Measurements from ENCODE around the gene OR10H3. TPM values are rescaled to one million over a fixed set of nuclear protein-coding genes. Genes with fewer than 3 reads are reported as not detected.

OR10H3 gene
- total RNA-seq (not detected), polyA plus RNA-seq (not detected)

- POLR2A ChIA-PET = no interaction called here
These were observed at the start of gene OR10H3 for GRCh38 chr19:15737722-15738121. Gene OR10H3, plus strand, starts transcription at chr19:15737985. Its CDS starts 3,408 bp downstream, at chr19:15741393.

GRCh38 chr19:15696654-15697194, 41.1 kb upstream of the OR10H3 start:
- Mint-ChIP-seq H3K9me3 (peaks cover 0 to 5% (median 0%) of the 10 kb centered on the region in 5 donors), H3K4me1 (no peaks in the 10 kb centered on the region), H3K4me3 (no peak overlapping the region), H3K36me3 (peaks cover 0 to 1% (median 0%) of the 10 kb centered on the region in 3 donors), H3K27me3 (peaks cover 15 to 35% of the 10 kb centered on the region in 2 donors), H3K27ac (no peak overlapping the region)
- Histone ChIP-seq H3K27ac (ENCODE audit: low read depth, low read length) (no peak overlapping the region), H3K36me3 (ENCODE audit: insufficient read depth, low read length) (no peaks in the 10 kb centered on the region), H3K4me3 (ENCODE audit: low read length) (no peak overlapping the region), H3K27me3 (ENCODE audit: insufficient read depth, low read length, poor library complexity, severe bottlenecking) (peaks cover 3% of the 10 kb centered on the region), H3K9me3 (ENCODE audit: low read length) (no peaks in the 10 kb centered on the region), H3K4me1 (ENCODE audit: insufficient read depth, low read length) (no peaks in the 10 kb centered on the region)
- ChIA-PET CTCF (no interaction called here), POLR2A (no interaction called here)
- DNase-seq = no peak

More at GRCh38 chr19:15737722-15738121, at the start of gene OR10H3:
- Histone ChIP-seq H3K27ac (ENCODE audit: low read depth, low read length) (no peak within 1 kb of the TSS), H3K36me3 (ENCODE audit: insufficient read depth, low read length) (no peaks in the 10 kb centered on the region), H3K4me1 (ENCODE audit: insufficient read depth, low read length) (no peaks in the 10 kb centered on the region), H3K9me3 (ENCODE audit: low read length) (no peaks in the 10 kb centered on the region), H3K27me3 (ENCODE audit: insufficient read depth, low read length, poor library complexity, severe bottlenecking) (peaks cover 3% of the 10 kb centered on the region), H3K4me3 (ENCODE audit: low read length) (no peak within 1 kb of the TSS)
- CTCF ChIA-PET = no interaction called here
- no peak for DNase-seq
- Mint-ChIP-seq H3K4me3 (no peak within 1 kb of the TSS), H3K9me3 (peaks cover 0 to 18% (median 10%) of the 10 kb centered on the region in 5 donors), H3K27me3 (peaks cover 11 to 27% of the 10 kb centered on the region in 2 donors), H3K4me1 (peaks cover 0 to 2% (median 0%) of the 10 kb centered on the region in 3 donors), H3K27ac (no peak within 1 kb of the TSS), H3K36me3 (peaks cover 0 to 8% (median 4%) of the 10 kb centered on the region in 3 donors)

- Mint-ChIP-seq H3K27ac (no peak overlapping the region), H3K4me3 (no peak overlapping the region), H3K9me3 (peaks cover 0 to 7% (median 6%) of the 10 kb centered on the region in 5 donors), H3K27me3 (peaks cover 15 to 52% of the 10 kb centered on the region in 2 donors), H3K36me3 (peaks cover 0 to 1% (median 0%) of the 10 kb centered on the region in 3 donors), H3K4me1 (peaks cover 0 to 4% (median 1%) of the 10 kb centered on the region in 3 donors)
- no peaks in the 10 kb centered on the region for H3K27me3 ChIP-seq (ENCODE audit: insufficient read depth, low read length, poor library complexity, severe bottlenecking)
- DNase-seq = no peak
- no peaks in the 10 kb centered on the region for H3K4me1 ChIP-seq (ENCODE audit: insufficient read depth, low read length)
- H3K9me3 ChIP-seq (ENCODE audit: low read length) = no peaks in the 10 kb centered on the region
- ChIA-PET CTCF (no interaction called here), POLR2A (no interaction called here)
- no peaks in the 10 kb centered on the region for H3K36me3 ChIP-seq (ENCODE audit: insufficient read depth, low read length)
- no peak overlapping the region for H3K27ac ChIP-seq (ENCODE audit: low read depth, low read length)
- H3K4me3 ChIP-seq (ENCODE audit: low read length) = no peak overlapping the region
These were observed 35.8 kb upstream of the OR10H3 start for GRCh38 chr19:15701757-15702533.

GRCh38 chr19:15702534-15702930, 35.3 kb upstream of the OR10H3 start:
- H3K4me3 Mint-ChIP-seq = no peak overlapping the region

GRCh38 chr19:15714638-15715037, 23.1 kb upstream of the OR10H3 start:
- peaks cover 0 to 2% (median 0%) of the 10 kb centered on the region in 5 donors for H3K9me3 Mint-ChIP-seq
- POLR2A ChIA-PET = no interaction called here

More at GRCh38 chr19:15702534-15702930, 35.3 kb upstream of the OR10H3 start:
- Histone ChIP-seq H3K36me3 (ENCODE audit: insufficient read depth, low read length) (no peaks in the 10 kb centered on the region), H3K27me3 (ENCODE audit: insufficient read depth, low read length, poor library complexity, severe bottlenecking) (no peaks in the 10 kb centered on the region), H3K9me3 (ENCODE audit: low read length) (no peaks in the 10 kb centered on the region), H3K4me1 (ENCODE audit: insufficient read depth, low read length) (no peaks in the 10 kb centered on the region), H3K4me3 (ENCODE audit: low read length) (no peak overlapping the region), H3K27ac (ENCODE audit: low read depth, low read length) (no peak overlapping the region)
- H3K9me3 Mint-ChIP-seq = peaks cover 0 to 9% (median 7%) of the 10 kb centered on the region in 5 donors
- no peak overlapping the region for H3K27ac Mint-ChIP-seq
- peaks cover 15 to 50% of the 10 kb centered on the region in 2 donors for H3K27me3 Mint-ChIP-seq
- H3K4me1 Mint-ChIP-seq = peaks cover 0 to 4% (median 1%) of the 10 kb centered on the region in 3 donors
- ChIA-PET CTCF (no interaction called here), POLR2A (no interaction called here)
- peak in 1 of 5 donors; percentile 55 for DNase-seq
- no peaks in the 10 kb centered on the region for H3K36me3 Mint-ChIP-seq

GRCh38 chr19:15715642-15716041, 22.1 kb upstream of the OR10H3 start:
- Mint-ChIP-seq H3K9me3 (peaks cover 0 to 2% (median 0%) of the 10 kb centered on the region in 5 donors), H3K27me3 (peaks cover 9 to 25% of the 10 kb centered on the region in 2 donors), H3K4me3 (no peak overlapping the region), H3K4me1 (no peaks in the 10 kb centered on the region), H3K27ac (no peak overlapping the region), H3K36me3 (no peaks in the 10 kb centered on the region)
- ChIA-PET POLR2A (no interaction called here), CTCF (no interaction called here)
- H3K27me3 ChIP-seq (ENCODE audit: insufficient read depth, low read length, poor library complexity, severe bottlenecking) = no peaks in the 10 kb centered on the region
- no peak for DNase-seq
- H3K27ac ChIP-seq (ENCODE audit: low read depth, low read length) = no peak overlapping the region
- no peaks in the 10 kb centered on the region for H3K4me1 ChIP-seq (ENCODE audit: insufficient read depth, low read length)
- no peaks in the 10 kb centered on the region for H3K9me3 ChIP-seq (ENCODE audit: low read length)
- H3K36me3 ChIP-seq (ENCODE audit: insufficient read depth, low read length) = no peaks in the 10 kb centered on the region
- no peak overlapping the region for H3K4me3 ChIP-seq (ENCODE audit: low read length)

More at GRCh38 chr19:15714638-15715037, 23.1 kb upstream of the OR10H3 start:
- Histone ChIP-seq H3K27ac (ENCODE audit: low read depth, low read length) (no peak overlapping the region), H3K27me3 (ENCODE audit: insufficient read depth, low read length, poor library complexity, severe bottlenecking) (no peaks in the 10 kb centered on the region), H3K9me3 (ENCODE audit: low read length) (no peaks in the 10 kb centered on the region), H3K36me3 (ENCODE audit: insufficient read depth, low read length) (no peaks in the 10 kb centered on the region), H3K4me1 (ENCODE audit: insufficient read depth, low read length) (no peaks in the 10 kb centered on the region), H3K4me3 (ENCODE audit: low read length) (no peak overlapping the region)
- peaks cover 9 to 30% of the 10 kb centered on the region in 2 donors for H3K27me3 Mint-ChIP-seq
- CTCF ChIA-PET = no interaction called here
- H3K4me1 Mint-ChIP-seq = no peaks in the 10 kb centered on the region
- H3K27ac Mint-ChIP-seq = no peak overlapping the region
- DNase-seq = no peak
- H3K4me3 Mint-ChIP-seq = no peak overlapping the region
- no peaks in the 10 kb centered on the region for H3K36me3 Mint-ChIP-seq

- H3K4me1 Mint-ChIP-seq = no peaks in the 10 kb centered on the region
- no peak overlapping the region for H3K4me3 ChIP-seq (ENCODE audit: low read length)
- CTCF ChIA-PET = no interaction called here
- H3K4me3 Mint-ChIP-seq = no peak overlapping the region
- H3K9me3 ChIP-seq (ENCODE audit: low read length) = no peaks in the 10 kb centered on the region
- POLR2A ChIA-PET = no interaction called here
- H3K27me3 ChIP-seq (ENCODE audit: insufficient read depth, low read length, poor library complexity, severe bottlenecking) = no peaks in the 10 kb centered on the region
- peaks cover 0 to 2% (median 0%) of the 10 kb centered on the region in 5 donors for H3K9me3 Mint-ChIP-seq
- H3K27me3 Mint-ChIP-seq = peaks cover 16 to 30% of the 10 kb centered on the region in 2 donors
- H3K4me1 ChIP-seq (ENCODE audit: insufficient read depth, low read length) = no peaks in the 10 kb centered on the region
- H3K27ac Mint-ChIP-seq = no peak overlapping the region
- H3K27ac ChIP-seq (ENCODE audit: low read depth, low read length) = no peak overlapping the region
- H3K36me3 Mint-ChIP-seq = no peaks in the 10 kb centered on the region
- H3K36me3 ChIP-seq (ENCODE audit: insufficient read depth, low read length) = no peaks in the 10 kb centered on the region
- DNase-seq = no peak
These were observed 20.0 kb upstream of the OR10H3 start for GRCh38 chr19:15717809-15718208.

- H3K27me3 Mint-ChIP-seq = peaks cover 18 to 45% of the 10 kb centered on the region in 2 donors
- ChIA-PET POLR2A (no interaction called here), CTCF (interaction anchor here (0.5 kb wide), 1 partner anchor 234 kb away, joined by 3 read pairs; no protein-coding TSS in a partner anchor)
- no peak overlapping the region for H3K4me3 Mint-ChIP-seq
- H3K4me3 ChIP-seq (ENCODE audit: low read length) = no peak overlapping the region
- H3K36me3 ChIP-seq (ENCODE audit: insufficient read depth, low read length) = no peaks in the 10 kb centered on the region
- H3K27ac ChIP-seq (ENCODE audit: low read depth, low read length) = no peak overlapping the region
- no peaks in the 10 kb centered on the region for H3K4me1 Mint-ChIP-seq
- H3K36me3 Mint-ChIP-seq = no peaks in the 10 kb centered on the region
- DNase-seq = no peak
- H3K4me1 ChIP-seq (ENCODE audit: insufficient read depth, low read length) = no peaks in the 10 kb centered on the region
- H3K27me3 ChIP-seq (ENCODE audit: insufficient read depth, low read length, poor library complexity, severe bottlenecking) = no peaks in the 10 kb centered on the region
- H3K27ac Mint-ChIP-seq = no peak overlapping the region
- peaks cover 0 to 2% (median 0%) of the 10 kb centered on the region in 5 donors for H3K9me3 Mint-ChIP-seq
- no peaks in the 10 kb centered on the region for H3K9me3 ChIP-seq (ENCODE audit: low read length)
These were observed 16.5 kb upstream of the OR10H3 start for GRCh38 chr19:15721268-15721667.
